Measurements from ENCODE around the gene ASNS.
"Not testable (repeated sequence)": the region's sequence is repeated elsewhere in the genome, so short reads cannot be mapped to it uniquely, and the experiment has no call there.

ASNS gene

GRCh38 chr7:97872025-97872669, at the start of gene ASNS:
Gene ASNS (minus strand): TSS chr7:97872408. CDS start chr7:97869156, 3,252 bp downstream.
- peak; percentile 87 for DNase-seq
- H3K4me3 Mint-ChIP-seq: peak within 1 kb of the TSS; percentile 87 to 96
- peaks cover 4 to 12% of the 10 kb centered on the region in 2 donors for H3K36me3 Mint-ChIP-seq
- H3K9me3 Mint-ChIP-seq: no peaks in the 10 kb centered on the region
- H3K27ac Mint-ChIP-seq: peak within 1 kb of the TSS; percentile 93
- no peaks in the 10 kb centered on the region for H3K27me3 Mint-ChIP-seq
- peak; percentile 98 to 99 for ATAC-seq (replicated peaks)
- H3K4me1 Mint-ChIP-seq: peaks cover 2 to 13% of the 10 kb centered on the region in 2 donors

- H3K36me3 Mint-ChIP-seq: peaks cover 19 to 26% of the 10 kb centered on the region in 2 donors
- not testable (repeated sequence) for H3K4me1 Mint-ChIP-seq; H3K9me3 Mint-ChIP-seq; H3K4me3 Mint-ChIP-seq; H3K27ac Mint-ChIP-seq; DNase-seq; H3K27me3 Mint-ChIP-seq; ATAC-seq (replicated peaks)
These were observed 49.0 kb upstream of the ASNS start for GRCh38 chr7:97921254-97921653.

GRCh38 chr7:97915267-97915666, 43.1 kb upstream of the ASNS start:
- not testable (repeated sequence) for H3K27me3 Mint-ChIP-seq; H3K4me1 Mint-ChIP-seq; DNase-seq; H3K9me3 Mint-ChIP-seq; H3K27ac Mint-ChIP-seq; ATAC-seq (replicated peaks); H3K4me3 Mint-ChIP-seq
- H3K36me3 Mint-ChIP-seq: peaks cover 12 to 14% of the 10 kb centered on the region in 2 donors

DNA sequence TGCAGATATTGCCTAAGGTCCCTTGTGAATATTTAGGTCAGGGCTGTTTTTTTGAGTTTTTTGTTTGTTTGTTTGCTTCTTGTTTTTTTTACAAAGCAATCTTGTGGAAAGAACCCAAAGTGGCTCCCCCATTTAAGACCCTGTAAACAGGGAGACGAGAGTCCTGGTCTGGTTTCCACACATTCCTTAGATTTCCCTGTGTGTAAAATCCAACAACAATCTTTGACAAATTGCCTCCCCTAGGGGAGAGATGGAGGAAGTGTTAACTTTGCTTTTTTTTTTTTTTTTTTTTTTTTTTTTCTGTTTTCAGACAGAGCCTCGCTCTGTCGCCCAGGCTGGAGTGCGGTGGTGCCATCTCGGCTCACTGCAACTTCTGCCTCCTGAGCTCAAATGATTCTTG, 40.1 kb upstream of the ASNS start:
- H3K4me1 Mint-ChIP-seq; DNase-seq; ATAC-seq (replicated peaks); H3K9me3 Mint-ChIP-seq; H3K27me3 Mint-ChIP-seq; H3K27ac Mint-ChIP-seq; H3K4me3 Mint-ChIP-seq: not testable (repeated sequence)
- peaks cover 15 to 16% of the 10 kb centered on the region in 2 donors for H3K36me3 Mint-ChIP-seq

- H3K9me3 Mint-ChIP-seq: peaks cover 10 to 11% of the 10 kb centered on the region in 2 donors
- peaks cover 23 to 33% of the 10 kb centered on the region in 2 donors for H3K36me3 Mint-ChIP-seq
- H3K4me3 Mint-ChIP-seq; ATAC-seq (replicated peaks); H3K27ac Mint-ChIP-seq; H3K4me1 Mint-ChIP-seq; DNase-seq; H3K27me3 Mint-ChIP-seq: not testable (repeated sequence)
These were observed 24.7 kb upstream of the ASNS start for GRCh38 chr7:97896893-97897292.

DNA sequence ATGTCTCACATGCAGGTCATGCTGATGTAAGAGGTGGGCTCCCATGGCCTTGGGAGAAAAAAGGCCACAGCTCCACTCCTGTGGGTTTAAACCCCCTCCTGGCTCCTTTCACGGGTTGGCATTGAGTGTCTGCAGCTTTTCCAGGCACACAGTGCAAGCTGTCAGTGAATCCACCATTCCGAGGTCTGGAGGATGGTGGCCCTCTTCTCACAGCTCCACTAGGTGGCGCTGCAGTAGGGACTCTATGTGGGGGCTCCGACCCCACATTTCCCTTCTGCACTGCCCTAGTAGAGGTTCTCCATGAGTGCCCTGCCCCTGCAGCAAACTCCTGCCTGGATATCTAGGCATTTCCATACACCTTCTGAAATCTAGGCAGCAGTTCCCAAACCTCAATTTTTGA, 19.5 kb upstream of the ASNS start:
- not testable (repeated sequence) for DNase-seq; ATAC-seq (replicated peaks); H3K4me3 Mint-ChIP-seq; H3K4me1 Mint-ChIP-seq; H3K27ac Mint-ChIP-seq; H3K27me3 Mint-ChIP-seq
- peaks cover 27 to 40% of the 10 kb centered on the region in 2 donors for H3K36me3 Mint-ChIP-seq
- peaks cover 10 to 15% of the 10 kb centered on the region in 2 donors for H3K9me3 Mint-ChIP-seq

- not testable (repeated sequence) for H3K9me3 Mint-ChIP-seq, H3K27ac Mint-ChIP-seq
These were observed 7.3 kb upstream of the ASNS start for GRCh38 chr7:97879527-97879926.

DNA sequence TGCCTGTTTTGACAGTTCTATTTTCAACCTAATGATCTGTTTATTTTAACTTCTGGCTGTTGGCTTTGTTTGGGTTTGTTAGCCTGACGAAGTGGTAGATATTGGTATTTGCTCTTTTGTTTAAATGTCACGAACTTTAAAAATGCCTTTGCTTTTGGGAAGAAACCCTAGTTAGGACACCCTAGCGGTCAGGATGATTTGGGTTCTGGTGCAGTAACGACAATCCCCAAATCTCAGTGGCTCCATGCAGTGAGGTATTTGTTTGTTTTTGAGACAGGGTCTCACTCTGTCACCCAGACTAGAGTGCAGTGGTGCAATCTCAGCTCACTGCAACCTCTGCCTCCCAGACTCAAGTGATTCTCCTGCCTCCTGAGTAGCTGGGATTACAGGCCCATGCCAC, 2.7 kb upstream of the ASNS start:
- H3K9me3 Mint-ChIP-seq; DNase-seq; H3K4me3 Mint-ChIP-seq; ATAC-seq (replicated peaks); H3K36me3 Mint-ChIP-seq; H3K27ac Mint-ChIP-seq; H3K27me3 Mint-ChIP-seq: not testable (repeated sequence)
- peaks cover 2 to 13% of the 10 kb centered on the region in 2 donors for H3K4me1 Mint-ChIP-seq

More at GRCh38 chr7:97879527-97879926, 7.3 kb upstream of the ASNS start:
- H3K27me3 Mint-ChIP-seq; H3K4me3 Mint-ChIP-seq; H3K36me3 Mint-ChIP-seq; H3K4me1 Mint-ChIP-seq; DNase-seq; ATAC-seq (replicated peaks): not testable (repeated sequence)

GRCh38 chr7:97873606-97874005, 1.4 kb upstream of the ASNS start:
- Mint-ChIP-seq H3K4me3 (no peak overlapping the region), H3K9me3 (no peaks in the 10 kb centered on the region), H3K27ac (no peak overlapping the region), H3K36me3 (peaks cover 0 to 7% of the 10 kb centered on the region in 2 donors), H3K4me1 (peaks cover 2 to 13% of the 10 kb centered on the region in 2 donors), H3K27me3 (no peaks in the 10 kb centered on the region)
- no peak for DNase-seq
- ATAC-seq (replicated peaks): no peak

DNA sequence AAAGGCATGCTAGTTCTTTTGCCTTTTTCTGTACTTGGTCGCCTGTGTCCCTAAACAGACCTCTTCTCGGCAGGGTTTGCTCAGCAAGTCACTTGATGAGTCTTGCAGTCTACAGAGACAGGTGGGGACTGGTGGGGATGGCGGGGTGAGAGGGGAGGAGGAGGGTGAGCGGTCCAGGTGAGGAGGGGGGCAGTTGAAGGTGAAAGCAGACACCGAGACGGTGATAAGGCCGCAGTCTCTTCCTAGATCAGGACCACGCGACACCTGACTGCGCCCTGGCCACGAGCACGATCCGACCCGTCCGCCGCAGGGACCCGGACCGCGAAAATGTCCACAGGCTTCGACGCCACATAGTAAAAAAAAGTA, 566 bp downstream of the ASNS start:
- DNase-seq (no peak), ATAC-seq (replicated peaks) (peak; percentile 23 to 29)
- Mint-ChIP-seq H3K36me3 (peaks cover 6 to 17% of the 10 kb centered on the region in 2 donors), H3K4me3 (peak overlapping the region; percentile 87 to 96), H3K27ac (peak overlapping the region; percentile 93), H3K9me3 (no peaks in the 10 kb centered on the region), H3K4me1 (peaks cover 2 to 13% of the 10 kb centered on the region in 2 donors), H3K27me3 (no peaks in the 10 kb centered on the region)

DNA sequence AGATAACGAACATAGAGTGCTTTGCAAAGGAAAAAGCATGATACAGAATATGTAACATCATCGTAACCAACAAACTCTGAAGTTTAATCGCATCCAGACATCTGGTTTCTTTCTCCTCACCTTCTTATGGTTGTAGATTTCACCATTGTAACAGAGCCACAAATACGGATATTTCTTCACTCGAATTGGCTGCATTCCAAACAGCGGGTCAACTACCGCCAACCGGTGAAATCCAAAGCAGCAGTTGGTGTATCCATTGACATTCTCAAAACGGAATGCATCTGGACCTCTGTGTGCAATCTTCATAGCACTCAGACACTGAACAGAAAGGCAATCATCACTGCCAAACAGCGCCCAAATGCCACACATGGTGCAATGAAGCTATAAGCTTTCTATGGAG, 3.4 kb downstream of the ASNS start:
- no peak overlapping the region for H3K4me3 Mint-ChIP-seq
- H3K36me3 Mint-ChIP-seq: peaks cover 18 to 21% of the 10 kb centered on the region in 2 donors
- H3K27ac Mint-ChIP-seq: no peak overlapping the region
- no peaks in the 10 kb centered on the region for H3K27me3 Mint-ChIP-seq
- ATAC-seq (replicated peaks) (no peak), DNase-seq (no peak)
- no peaks in the 10 kb centered on the region for H3K9me3 Mint-ChIP-seq
- H3K4me1 Mint-ChIP-seq: peaks cover 2 to 13% of the 10 kb centered on the region in 2 donors

DNA sequence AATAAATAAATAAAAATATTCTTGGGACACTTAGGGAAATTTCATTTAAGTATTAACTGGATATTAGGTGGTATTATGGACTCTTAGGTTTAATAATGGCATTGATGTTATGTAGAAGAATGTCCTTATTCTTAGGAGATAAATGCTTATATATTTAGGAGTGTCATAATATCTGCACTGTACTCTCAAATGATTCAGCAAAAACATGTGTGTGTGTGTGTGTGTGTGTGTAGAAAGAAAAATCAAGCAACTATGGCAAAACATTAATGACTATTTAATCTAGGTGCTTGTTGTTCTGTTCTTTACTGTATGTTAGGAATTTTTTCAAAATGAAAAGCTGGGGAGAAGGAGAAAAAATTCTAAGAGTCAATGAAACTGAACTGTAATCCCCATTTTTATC, 3.9 kb downstream of the ASNS start:
- no peak for ATAC-seq (replicated peaks)
- Mint-ChIP-seq H3K36me3 (peaks cover 18 to 22% of the 10 kb centered on the region in 2 donors), H3K4me1 (peaks cover 2 to 13% of the 10 kb centered on the region in 2 donors), H3K27me3 (no peaks in the 10 kb centered on the region), H3K4me3 (no peak overlapping the region), H3K9me3 (no peaks in the 10 kb centered on the region), H3K27ac (no peak overlapping the region)
- no peak for DNase-seq

DNA sequence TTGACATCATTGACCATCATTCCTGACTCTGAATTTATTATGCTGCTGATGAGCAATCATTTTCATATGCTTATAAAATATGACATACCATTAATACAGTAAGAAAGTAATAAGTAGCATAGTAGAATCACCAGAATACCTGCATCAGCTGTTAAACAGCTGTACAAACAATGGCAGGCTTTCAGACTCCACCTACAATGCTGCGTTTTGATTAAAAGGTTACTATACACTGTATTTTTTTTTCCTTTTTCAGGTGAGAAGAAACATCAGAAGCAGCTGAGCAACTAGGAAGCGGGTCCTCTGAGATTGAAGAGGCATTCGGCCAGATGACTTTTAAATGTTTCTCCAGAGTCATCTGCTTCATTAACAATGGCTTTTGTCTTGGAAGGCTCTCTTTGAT, 7.1 kb downstream of the ASNS start:
- Mint-ChIP-seq H3K27me3 (no peaks in the 10 kb centered on the region), H3K27ac (no peak overlapping the region), H3K9me3 (no peaks in the 10 kb centered on the region), H3K36me3 (peaks cover 28 to 35% of the 10 kb centered on the region in 2 donors), H3K4me3 (no peak overlapping the region), H3K4me1 (no peaks in the 10 kb centered on the region)
- DNase-seq (no peak), ATAC-seq (replicated peaks) (no peak)

- no peaks in the 10 kb centered on the region for H3K9me3 Mint-ChIP-seq
- H3K27ac Mint-ChIP-seq: no peak overlapping the region
- H3K36me3 Mint-ChIP-seq: peaks cover 35 to 47% of the 10 kb centered on the region in 2 donors
- DNase-seq (no peak), ATAC-seq (replicated peaks) (no peak)
- no peaks in the 10 kb centered on the region for H3K27me3 Mint-ChIP-seq
- no peak overlapping the region for H3K4me3 Mint-ChIP-seq
- peaks cover 0 to 3% of the 10 kb centered on the region in 2 donors for H3K4me1 Mint-ChIP-seq
These were observed 12.5 kb downstream of the ASNS start for GRCh38 chr7:97859606-97860204.

GRCh38 chr7:97858221-97858620, 14.0 kb downstream of the ASNS start:
- Mint-ChIP-seq H3K4me3 (no peak overlapping the region), H3K27me3 (no peaks in the 10 kb centered on the region), H3K27ac (no peak overlapping the region), H3K4me1 (peaks cover 0 to 3% of the 10 kb centered on the region in 2 donors), H3K9me3 (no peaks in the 10 kb centered on the region), H3K36me3 (peaks cover 37 to 52% of the 10 kb centered on the region in 2 donors)
- ATAC-seq (replicated peaks): no peak
- no peak for DNase-seq
